Ishikawa (cell line): ENCODE measurements around the gene TOR4A.

Experiments
- CEBPB ChIP-seq: IDR thresholded peaks from 2 replicates; pipeline ENCODE4 v1.6.1; 2012
- CREB1 ChIP-seq: IDR thresholded peaks from 2 replicates; pipeline ENCODE4 v1.6.1; 2012; ENCODE audit warnings: low read depth
- EGR1 ChIP-seq: IDR thresholded peaks from 2 replicates; pipeline ENCODE4 v1.6.1; 2012
- EP300 ChIP-seq: IDR thresholded peaks from 2 replicates; pipeline ENCODE4 v1.6.1; 2012; ENCODE audit warnings: borderline replicate concordance
- FOXM1 ChIP-seq: IDR thresholded peaks from 2 replicates; pipeline ENCODE4 v1.6.1; 2012; ENCODE audit warnings: low read depth, borderline replicate concordance
- MAX ChIP-seq: IDR thresholded peaks from 2 replicates; pipeline ENCODE4 v1.6.1; 2012
- NFIC ChIP-seq: IDR thresholded peaks from 2 replicates; pipeline ENCODE4 v1.6.1; 2012
- RAD21 ChIP-seq: IDR thresholded peaks from 2 replicates; pipeline ENCODE4 v1.6.1; 2012; ENCODE audit warnings: low read depth
- REST ChIP-seq: IDR thresholded peaks from 2 replicates; pipeline ENCODE4 v1.6.1; 2012; ENCODE audit warnings: low read depth, mild to moderate bottlenecking
- TAF1 ChIP-seq: IDR thresholded peaks from 2 replicates; pipeline ENCODE4 v1.6.1; 2012; ENCODE audit warnings: low read depth, mild to moderate bottlenecking
- TCF12 ChIP-seq: IDR thresholded peaks from 2 replicates; pipeline ENCODE4 v1.6.1; 2012; ENCODE audit warnings: low read depth
- TEAD4 ChIP-seq: IDR thresholded peaks from 2 replicates; pipeline ENCODE4 v1.6.1; 2012
- YY1 ChIP-seq: IDR thresholded peaks from 2 replicates; pipeline ENCODE4 v1.6.1; 2012; ENCODE audit warnings: low read depth
- ZBTB7A ChIP-seq: IDR thresholded peaks from 2 replicates; pipeline ENCODE4 v1.6.1; 2012; ENCODE audit warnings: low read depth

Gene TOR4A

GRCh38 chr9:137277329-137278041 lies at the start of gene TOR4A:
TOR4A (plus strand) TSS chr9:137277726; CDS start chr9:137278690, 964 bp downstream.
- 0 out of 2 replicates have a peak, but pooled peaks have one; percentile 17 for TF ChIP-seq EP300
- TF ChIP-seq ZBTB7A: 0 out of 2 replicates have a peak, but pooled peaks have one; percentile 25
- TF ChIP-seq REST: no peak

- no peak for TF ChIP-seq NFIC
- TF ChIP-seq MAX: no peak
- TF ChIP-seq EGR1: no peak
- no peak for TF ChIP-seq REST
- no peak for TF ChIP-seq FOXM1
- TF ChIP-seq RAD21: no peak
- no peak for TF ChIP-seq TEAD4
- TF ChIP-seq CREB1: no peak
- no peak for TF ChIP-seq CEBPB
- no peak for TF ChIP-seq YY1
These were observed 49.5 kb upstream of the TOR4A start for GRCh38 chr9:137227853-137228505.

- TF ChIP-seq EP300 (no peak), YY1 (no peak), MAX (peak; percentile 56; the same call in 1 of the 2 replicates), NFIC (no peak), EGR1 (peak; percentile 93)
These were observed 49.0 kb upstream of the TOR4A start for GRCh38 chr9:137228506-137228967.

- TF ChIP-seq MAX (peak; percentile 4; the same call in 1 of the 2 replicates), TCF12 (no peak)
These were observed 48.3 kb upstream of the TOR4A start for GRCh38 chr9:137228968-137229896.

- no peak for TF ChIP-seq EGR1
- TF ChIP-seq TCF12: no peak
- no peak for TF ChIP-seq TAF1
- no peak for TF ChIP-seq REST
These were observed 47.4 kb upstream of the TOR4A start for GRCh38 chr9:137229903-137230704.
